HepG2 (cell line): ENCODE results near the gene IQCE. TPM values are rescaled to one million over a fixed set of nuclear protein-coding genes. Genes with fewer than 3 reads are reported as not detected.

ENCODE experiments used
- ATAC-seq: fragments of 200-7000 bp; cut with Tn5 transposase; 3 replicates; pipeline ENCODE4 v1.9.1; 2020; ENCODE audit warnings: mild to moderate bottlenecking, moderate library complexity
- BruUV-seq: library from RNA; stranded (reverse); fragments of 400-500 nt; replicated peaks from 2 replicates; lab custom pipeline; 2021; lab: Mats Ljungman, UMichigan
- CTCF ChIA-PET: fragments of 300-600 bp; formaldehyde crosslinking; extraction: SDS; loops from one replicate; lab custom pipeline; 2021; ENCODE audit warnings: low total read pairs, inconsistent platforms, low intra/inter-chr PET ratio; lab: Yijun Ruan, JAX
- POLR2A ChIA-PET: fragments of 350-600 bp; sonication (Branson Sonifier 250); formaldehyde crosslinking; loops from one replicate; lab custom pipeline; 2020; ENCODE audit warnings: antibody characterized with exemption, inconsistent platforms; lab: Yijun Ruan, JAX
- DNase-seq: peaks from one replicate; pipeline ENCODE4 v3.0.0-alpha.2; 2015; ENCODE audit warnings: low spot score
- FAIRE-seq: peaks from 3 replicates; lab custom pipeline; 2011; peaks lifted over from hg19 to GRCh38; lab: Jason Lieb, UNC
- H2AFZ ChIP-seq: one replicate; pipeline ENCODE4 v1.6.1; 2011; ENCODE audit warnings: low read length, inconsistent platforms
- H3K27ac ChIP-seq: fragments of 300-600 bp; 3 replicates; pipeline ENCODE4 v1.8.0; 2011; ENCODE audit warnings: mixed run types, mild to moderate bottlenecking, mixed read lengths, low read length, inconsistent platforms; ENCODE audit not compliant: insufficient read depth; ENCODE audit errors: extremely low read length
- H3K27me3 ChIP-seq, 2 experiments: fragments of 200-600 bp in 1 of 2; 2 replicates in 1 of 2; 3 replicates in 1 of 2; pipeline versions ENCODE4 v1.6.0 to v1.8.0; 2011; ENCODE audit warnings: low read length in 2 of 2, mild to moderate bottlenecking in 2 of 2, moderate library complexity in 2 of 2, inconsistent platforms in 1 of 2; ENCODE audit not compliant: insufficient read depth in 2 of 2, control insufficient read depth in 1 of 2
- H3K36me3 ChIP-seq, 2 experiments: fragments of 200-600 bp in 1 of 2; replicated peaks in 1 of 2; 2 replicates in 1 of 2; 3 replicates in 1 of 2; pipeline versions ENCODE4 v1.5.1 to v1.8.0; 2011; ENCODE audit warnings: low read length in 2 of 2, inconsistent platforms in 1 of 2; ENCODE audit not compliant: insufficient read depth in 2 of 2, control insufficient read depth in 1 of 2
- H3K4me1 ChIP-seq: 2 replicates; pipeline ENCODE4 v1.5.1; 2012; ENCODE audit warnings: low read length, inconsistent platforms; ENCODE audit not compliant: insufficient read depth
- H3K4me2 ChIP-seq: 2 replicates; pipeline ENCODE4 v1.6.0; 2011; ENCODE audit warnings: low read depth, low read length, inconsistent platforms
- H3K4me3 ChIP-seq, 3 experiments: fragments of 200-600 bp in 1 of 3; sonication (generic), shearing (Covaris generic) in 1 of 3; replicated peaks in 1 of 3; 2 replicates each; pipeline ENCODE4 v1.5.1; 2011 to 2016; ENCODE audit warnings: low read length in 3 of 3, inconsistent platforms in 2 of 3, low read depth in 2 of 3, mild to moderate bottlenecking in 2 of 3, control low read depth in 1 of 3, mixed read lengths in 1 of 3; ENCODE audit not compliant: insufficient read depth in 1 of 3
- H3K79me2 ChIP-seq: one replicate; pipeline ENCODE4 v1.6.1; 2011; ENCODE audit warnings: low read length, inconsistent platforms; ENCODE audit not compliant: insufficient read depth
- H3K9ac ChIP-seq: 2 replicates; pipeline ENCODE4 v1.6.0; 2011; ENCODE audit warnings: mild to moderate bottlenecking, low read depth, low read length, inconsistent platforms; ENCODE audit not compliant: insufficient read depth
- H3K9me3 ChIP-seq: 2 replicates; pipeline ENCODE4 v1.5.1; 2012; ENCODE audit warnings: mild to moderate bottlenecking, low read length
- H4K20me1 ChIP-seq: 2 replicates; pipeline ENCODE4 v1.6.0; 2011; ENCODE audit warnings: inconsistent platforms, mild to moderate bottlenecking, low read length, moderate library complexity; ENCODE audit not compliant: insufficient read depth
- AGO2 ChIP-seq: fragments of 200-400 bp; formaldehyde crosslinking; optimal IDR thresholded peaks from 2 replicates; pipeline ENCODE3; 2017; ENCODE audit warnings: mild to moderate bottlenecking, low read depth, low read length, moderate library complexity
- AKAP8 ChIP-seq: sonication (generic); formaldehyde crosslinking; IDR thresholded peaks from 2 replicates; pipeline ENCODE4 v1.5.1; 2020; ENCODE audit warnings: mild to moderate bottlenecking, missing genetic modification reagents
- HOXA3 ChIP-seq: sonication (generic); formaldehyde crosslinking; IDR thresholded peaks from 2 replicates; pipeline ENCODE4 v1.5.0; 2020; ENCODE audit warnings: missing genetic modification reagents
- IRX3 ChIP-seq: sonication (generic); formaldehyde crosslinking; IDR thresholded peaks from 2 replicates; pipeline ENCODE4 v1.8.1; 2023; ENCODE audit warnings: mild to moderate bottlenecking, low read depth, missing genetic modification reagents, borderline replicate concordance
- NFRKB ChIP-seq: fragments of 450-650 bp; IDR thresholded peaks from 2 replicates; pipeline ENCODE4 v1.6.1; 2017
- ZBTB38 ChIP-seq: sonication (generic); formaldehyde crosslinking; IDR thresholded peaks from 2 replicates; pipeline ENCODE4 v1.5.1; 2020; ENCODE audit warnings: mild to moderate bottlenecking, missing genetic modification reagents
- ZNF335 ChIP-seq: sonication (generic); formaldehyde crosslinking; IDR thresholded peaks from 2 replicates; pipeline ENCODE4 v1.4.0; 2020; ENCODE audit warnings: missing genetic modification reagents
- ZNF547 ChIP-seq: sonication (generic); formaldehyde crosslinking; IDR thresholded peaks from 2 replicates; pipeline ENCODE4 v1.5.1; 2020; ENCODE audit warnings: mild to moderate bottlenecking, missing genetic modification reagents
- ZNF644 ChIP-seq: IDR thresholded peaks from 2 replicates; pipeline ENCODE4 v1.6.1; 2016; ENCODE audit warnings: low read depth
- ZNF772 ChIP-seq: sonication (generic); formaldehyde crosslinking; IDR thresholded peaks from 2 replicates; pipeline ENCODE4 v1.5.0; 2020; ENCODE audit warnings: mild to moderate bottlenecking, missing genetic modification reagents
- ZNF883 ChIP-seq: sonication (generic); formaldehyde crosslinking; IDR thresholded peaks from 2 replicates; pipeline ENCODE4 v1.5.1; 2020; ENCODE audit warnings: mild to moderate bottlenecking, missing genetic modification reagents; ENCODE audit errors: not compliant biosample characterization
- WGBS: methylation state at CpG from one replicate; pipeline ENCODE4 v1.1.6; 2017; ENCODE audit warnings: low lambda C conversion rate; 5-methylcytosine and 5-hydroxymethylcytosine counted together
- in situ Hi-C: cut with HindIII; loops from 2 replicates; pipeline ENCODE4 v1.10.0; 2017; ENCODE audit warnings: low pct_unique_long_range_greater_than_20kb; ENCODE audit not compliant: extremely low pct_ligation_motif_present
- intact Hi-C: fragments of 100-400 bp; cut with micrococcal nuclease; formaldehyde crosslinking; loops from one replicate; pipeline ENCODE4 v1.10.0; 2022; ENCODE audit not compliant: unreplicated experiment
- polyA plus RNA-seq, 8 experiments: library from polyadenylated mRNA; depleted of rRNA in 3 of 8; stranded (reverse) in 7 of 8; unstranded in 1 of 8; fragments of >200 nt; fragmentation: Illumina TruSeq in 4 of 8; extraction: Trizol in 4 of 8; gene quantifications; 2 replicates each; pipeline versions ENCODE4 v1.2.1 to v1.2.3, GENCODE V29; 2011 to 2016; ENCODE audit warnings: low read depth in 4 of 8, missing spikeins in 1 of 8, mixed read lengths in 1 of 8; ENCODE audit not compliant: insufficient read depth in 1 of 8
- total RNA-seq, 5 experiments: library from RNA; depleted of rRNA; stranded (reverse); fragments of >200 nt; fragmentation: Illumina TruSeq; extraction: Trizol; gene quantifications; 2 replicates each; pipeline ENCODE4 v1.2.3, GENCODE V29; 2016; ENCODE audit warnings: low read depth in 1 of 5
- TF ChIP-seq, protein P1 (sequence below): sonication (generic); formaldehyde crosslinking; IDR thresholded peaks from 2 replicates; pipeline ENCODE4 v1.4.0; 2020; ENCODE audit warnings: missing genetic modification reagents
- TF ChIP-seq, protein P2 (sequence below): sonication (generic); formaldehyde crosslinking; IDR thresholded peaks from 2 replicates; pipeline ENCODE4 v1.9.0; 2021; ENCODE audit warnings: missing genetic modification reagents, mild to moderate bottlenecking, borderline replicate concordance
- TF ChIP-seq, protein P3 (sequence below): sonication (generic); formaldehyde crosslinking; IDR thresholded peaks from 2 replicates; pipeline ENCODE4 v1.4.0; 2020; ENCODE audit warnings: missing genetic modification reagents

Gene IQCE
- total and polyA plus RNA-seq, 2 of the 13 experiments (the other 11 are each of a cell fraction or from before 2014, with no cell fraction given): 1.5 to 2.5 TPM

DNA sequence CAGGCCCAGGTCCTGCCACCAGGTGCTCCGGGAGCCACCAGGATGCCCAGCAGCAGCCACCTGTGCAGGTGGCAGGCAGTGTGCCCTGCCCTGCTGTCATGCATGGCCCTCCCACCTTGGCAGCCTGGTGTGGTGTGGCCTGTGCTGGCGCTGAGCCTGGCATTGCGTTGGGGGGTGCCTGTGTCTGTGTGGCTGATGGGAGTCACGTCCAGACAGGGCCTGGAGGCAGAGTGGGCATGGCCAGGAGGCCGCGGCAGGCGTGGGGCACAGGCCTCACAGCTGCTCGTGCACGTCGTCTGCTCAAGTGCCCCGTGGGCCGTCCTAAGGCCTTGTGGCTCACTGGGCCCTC is 81.7 kb downstream of the IQCE start (continued):
- 0 out of 2 replicates have a peak, but pooled peaks have one; percentile 14 for TF ChIP-seq HOXA3 (CRISPR knock-in tag)
- no peak for TF ChIP-seq ZNF644 (CRISPR knock-in tag)
- TF ChIP-seq, protein P1, sequence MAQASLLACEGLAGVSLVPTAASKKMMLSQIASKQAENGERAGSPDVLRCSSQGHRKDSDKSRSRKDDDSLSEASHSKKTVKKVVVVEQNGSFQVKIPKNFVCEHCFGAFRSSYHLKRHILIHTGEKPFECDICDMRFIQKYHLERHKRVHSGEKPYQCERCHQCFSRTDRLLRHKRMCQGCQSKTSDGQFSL (CRISPR knock-in tag): peak; percentile 38; the same call in 1 of the 2 replicates
- peak; percentile 83; the same call in 1 of the 2 replicates for TF ChIP-seq AKAP8 (CRISPR knock-in tag)
- TF ChIP-seq, protein P2, sequence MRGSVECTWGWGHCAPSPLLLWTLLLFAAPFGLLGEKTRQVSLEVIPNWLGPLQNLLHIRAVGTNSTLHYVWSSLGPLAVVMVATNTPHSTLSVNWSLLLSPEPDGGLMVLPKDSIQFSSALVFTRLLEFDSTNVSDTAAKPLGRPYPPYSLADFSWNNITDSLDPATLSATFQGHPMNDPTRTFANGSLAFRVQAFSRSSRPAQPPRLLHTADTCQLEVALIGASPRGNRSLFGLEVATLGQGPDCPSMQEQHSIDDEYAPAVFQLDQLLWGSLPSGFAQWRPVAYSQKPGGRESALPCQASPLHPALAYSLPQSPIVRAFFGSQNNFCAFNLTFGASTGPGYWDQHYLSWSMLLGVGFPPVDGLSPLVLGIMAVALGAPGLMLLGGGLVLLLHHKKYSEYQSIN (CRISPR knock-in tag): no peak

DNA sequence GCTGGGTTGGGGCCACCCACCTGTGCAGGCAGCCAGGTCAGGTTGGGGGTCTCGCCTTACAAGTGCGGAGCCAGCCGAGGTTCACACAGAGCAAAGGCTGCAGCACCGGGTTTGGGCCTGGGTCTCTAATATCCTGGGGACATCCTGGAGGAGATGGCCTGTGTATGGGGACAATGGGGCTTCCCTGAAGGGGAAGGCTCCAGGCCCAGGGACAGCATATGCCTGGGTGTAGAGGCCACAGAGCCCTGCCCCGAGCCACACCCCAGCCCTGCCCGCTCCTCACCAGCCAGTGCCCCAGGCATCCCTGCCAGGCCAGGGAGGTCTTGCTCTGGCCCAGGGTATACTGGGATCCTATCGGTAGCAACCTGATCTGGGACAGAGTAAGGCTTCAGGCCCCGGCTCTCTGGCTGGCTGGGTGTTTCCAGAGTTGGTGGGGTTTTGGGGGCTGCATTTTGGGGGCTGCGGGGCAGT is 82.1 kb downstream of the IQCE start:
- in situ Hi-C loops: loop anchor here (10.0 kb wide), 1 partner anchor 76 kb away; no protein-coding TSS in a partner anchor
- peak; percentile 14 for ATAC-seq
- Histone ChIP-seq H3K27ac (peak overlapping the region; percentile 59), H3K27me3 (no peaks in the 10 kb centered on the region), H3K9ac (no peak overlapping the region), H2AFZ (no peak overlapping the region), H3K4me3 (no peak overlapping the region), H3K4me2 (no peak overlapping the region), H3K36me3 (peaks cover 11 to 22% of the 10 kb centered on the region in 2 experiments; a peak in 3 of 5 replicates), H3K9me3 (no peaks in the 10 kb centered on the region), H3K4me1 (peaks cover 75% of the 10 kb centered on the region), H4K20me1 (peaks cover 36% of the 10 kb centered on the region; the same call in 1 of the 2 replicates), H3K79me2 (peaks cover 64% of the 10 kb centered on the region)
- no TSS peak for BruUV-seq
- POLR2A ChIA-PET: no interaction called here
- intact Hi-C loops: no loop called here
- WGBS: 100% methylated on average over 3 of the region's 9 CpGs
- CTCF ChIA-PET: no interaction called here
- FAIRE-seq: no peak
- DNase-seq: no peak
- TF ChIP-seq NFRKB (no peak), ZBTB38 (CRISPR knock-in tag) (0 out of 2 replicates have a peak, but pooled peaks have one; percentile 6), ZNF772 (no peak), ZNF547 (CRISPR knock-in tag) (peak; percentile 46; the same call in 1 of the 2 replicates), ZNF883 (peak; percentile 13), IRX3 (no peak), AGO2 (peak; percentile 15), ZNF335 (CRISPR knock-in tag) (no peak)
- TF ChIP-seq, protein P3, sequence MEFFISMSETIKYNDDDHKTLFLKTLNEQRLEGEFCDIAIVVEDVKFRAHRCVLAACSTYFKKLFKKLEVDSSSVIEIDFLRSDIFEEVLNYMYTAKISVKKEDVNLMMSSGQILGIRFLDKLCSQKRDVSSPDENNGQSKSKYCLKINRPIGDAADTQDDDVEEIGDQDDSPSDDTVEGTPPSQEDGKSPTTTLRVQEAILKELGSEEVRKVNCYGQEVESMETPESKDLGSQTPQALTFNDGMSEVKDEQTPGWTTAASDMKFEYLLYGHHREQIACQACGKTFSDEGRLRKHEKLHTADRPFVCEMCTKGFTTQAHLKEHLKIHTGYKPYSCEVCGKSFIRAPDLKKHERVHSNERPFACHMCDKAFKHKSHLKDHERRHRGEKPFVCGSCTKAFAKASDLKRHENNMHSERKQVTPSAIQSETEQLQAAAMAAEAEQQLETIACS (CRISPR knock-in tag): no peak
